Measurements from ENCODE around the gene LRRTM4.

- TF ChIP-seq CTCF (IDR thresholded peaks at IDR 0.05): no peak
- no peak for TF ChIP-seq POLR2A (IDR thresholded peaks at IDR 0.05)
Observed at GRCh38 chr2:76721226-76721625, 801.0 kb downstream of the LRRTM4 start.

Measured in upper lobe of left lung (tissue), 4 donors.